Measurements from ENCODE around the gene SH3GL3.

The SH3GL3 gene

GRCh38 chr15:83446904-83447709, at the start of gene SH3GL3:
Gene SH3GL3 (plus strand): TSS chr15:83447341. CDS start chr15:83447534, 193 bp downstream.
- H3K27me3 Mint-ChIP-seq, result peaks cover 45% of the 10 kb centered on the region

GRCh38 chr15:83398626-83399025, 48.5 kb upstream of the SH3GL3 start:
- Mint-ChIP-seq H3K27me3 (peaks cover 28% of the 10 kb centered on the region), H3K9me3 (no peaks in the 10 kb centered on the region), H3K36me3 (ENCODE audit: low read depth) (no peaks in the 10 kb centered on the region), H3K4me3 (no peak overlapping the region), H3K4me1 (ENCODE audit: low read depth) (no peaks in the 10 kb centered on the region), H3K27ac (no peak overlapping the region)

More at GRCh38 chr15:83446904-83447709, at the start of gene SH3GL3:
- H3K4me1 Mint-ChIP-seq (ENCODE audit: low read depth), result peaks cover 12% of the 10 kb centered on the region
- H3K27ac Mint-ChIP-seq, result no peak within 1 kb of the TSS
- no peaks in the 10 kb centered on the region for H3K36me3 Mint-ChIP-seq (ENCODE audit: low read depth)
- no peaks in the 10 kb centered on the region for H3K9me3 Mint-ChIP-seq
- peak within 1 kb of the TSS; percentile 76 for H3K4me3 Mint-ChIP-seq

GRCh38 chr15:83404121-83404520, 43.0 kb upstream of the SH3GL3 start:
- H3K27ac Mint-ChIP-seq, result no peak overlapping the region
- H3K4me1 Mint-ChIP-seq (ENCODE audit: low read depth), result no peaks in the 10 kb centered on the region
- H3K9me3 Mint-ChIP-seq, result no peaks in the 10 kb centered on the region
- H3K4me3 Mint-ChIP-seq, result no peak overlapping the region
- no peaks in the 10 kb centered on the region for H3K36me3 Mint-ChIP-seq (ENCODE audit: low read depth)
- H3K27me3 Mint-ChIP-seq, result peaks cover 12% of the 10 kb centered on the region

GRCh38 chr15:83410532-83410931, 36.6 kb upstream of the SH3GL3 start:
- H3K36me3 Mint-ChIP-seq (ENCODE audit: low read depth), result no peaks in the 10 kb centered on the region
- H3K9me3 Mint-ChIP-seq, result no peaks in the 10 kb centered on the region
- H3K4me1 Mint-ChIP-seq (ENCODE audit: low read depth), result no peaks in the 10 kb centered on the region
- peaks cover 9% of the 10 kb centered on the region for H3K27me3 Mint-ChIP-seq
- H3K27ac Mint-ChIP-seq, result no peak overlapping the region
- no peak overlapping the region for H3K4me3 Mint-ChIP-seq

- Mint-ChIP-seq H3K36me3 (ENCODE audit: low read depth) (no peaks in the 10 kb centered on the region), H3K27ac (no peak overlapping the region), H3K4me3 (no peak overlapping the region), H3K4me1 (ENCODE audit: low read depth) (no peaks in the 10 kb centered on the region), H3K9me3 (no peaks in the 10 kb centered on the region), H3K27me3 (peaks cover 9% of the 10 kb centered on the region)
These were observed 34.0 kb upstream of the SH3GL3 start for GRCh38 chr15:83413054-83413719.

GRCh38 chr15:83422081-83422480, 25.1 kb upstream of the SH3GL3 start:
- Mint-ChIP-seq H3K27me3 (peaks cover 31% of the 10 kb centered on the region), H3K4me1 (ENCODE audit: low read depth) (no peaks in the 10 kb centered on the region), H3K4me3 (no peak overlapping the region), H3K9me3 (no peaks in the 10 kb centered on the region), H3K36me3 (ENCODE audit: low read depth) (no peaks in the 10 kb centered on the region), H3K27ac (no peak overlapping the region)

GRCh38 chr15:83422541-83422940, 24.6 kb upstream of the SH3GL3 start:
- Mint-ChIP-seq H3K36me3 (ENCODE audit: low read depth) (no peaks in the 10 kb centered on the region), H3K4me1 (ENCODE audit: low read depth) (no peaks in the 10 kb centered on the region), H3K27ac (no peak overlapping the region), H3K9me3 (no peaks in the 10 kb centered on the region), H3K27me3 (peaks cover 31% of the 10 kb centered on the region), H3K4me3 (no peak overlapping the region)

- Mint-ChIP-seq H3K36me3 (ENCODE audit: low read depth) (no peaks in the 10 kb centered on the region), H3K27me3 (peaks cover 36% of the 10 kb centered on the region), H3K9me3 (peaks cover 7% of the 10 kb centered on the region), H3K27ac (peak overlapping the region; percentile 18), H3K4me3 (no peak overlapping the region), H3K4me1 (ENCODE audit: low read depth) (no peaks in the 10 kb centered on the region)
These were observed 23.0 kb upstream of the SH3GL3 start for GRCh38 chr15:83424101-83424500.

GRCh38 chr15:83430441-83430840, 16.7 kb upstream of the SH3GL3 start:
- Mint-ChIP-seq H3K27ac (no peak overlapping the region), H3K27me3 (peaks cover 24% of the 10 kb centered on the region)

GRCh38 chr15:83431521-83431920, 15.6 kb upstream of the SH3GL3 start:
- Mint-ChIP-seq H3K4me3 (no peak overlapping the region), H3K9me3 (peaks cover 7% of the 10 kb centered on the region), H3K36me3 (ENCODE audit: low read depth) (no peaks in the 10 kb centered on the region), H3K27ac (no peak overlapping the region), H3K27me3 (peaks cover 23% of the 10 kb centered on the region), H3K4me1 (ENCODE audit: low read depth) (no peaks in the 10 kb centered on the region)

More at GRCh38 chr15:83430441-83430840, 16.7 kb upstream of the SH3GL3 start:
- H3K4me1 Mint-ChIP-seq (ENCODE audit: low read depth), result no peaks in the 10 kb centered on the region
- H3K36me3 Mint-ChIP-seq (ENCODE audit: low read depth), result no peaks in the 10 kb centered on the region
- no peak overlapping the region for H3K4me3 Mint-ChIP-seq
- H3K9me3 Mint-ChIP-seq, result peaks cover 7% of the 10 kb centered on the region

GRCh38 chr15:83435202-83435601, 11.9 kb upstream of the SH3GL3 start:
- Mint-ChIP-seq H3K27me3 (peaks cover 20% of the 10 kb centered on the region), H3K4me1 (ENCODE audit: low read depth) (no peaks in the 10 kb centered on the region), H3K27ac (no peak overlapping the region), H3K4me3 (no peak overlapping the region), H3K9me3 (no peaks in the 10 kb centered on the region), H3K36me3 (ENCODE audit: low read depth) (no peaks in the 10 kb centered on the region)

GRCh38 chr15:83435782-83436181, 11.4 kb upstream of the SH3GL3 start:
- Mint-ChIP-seq H3K4me1 (ENCODE audit: low read depth) (no peaks in the 10 kb centered on the region), H3K27ac (no peak overlapping the region), H3K9me3 (no peaks in the 10 kb centered on the region), H3K4me3 (no peak overlapping the region), H3K27me3 (peaks cover 20% of the 10 kb centered on the region), H3K36me3 (ENCODE audit: low read depth) (no peaks in the 10 kb centered on the region)

GRCh38 chr15:83436513-83437158, 10.5 kb upstream of the SH3GL3 start:
- no peak overlapping the region for H3K27ac Mint-ChIP-seq
- H3K36me3 Mint-ChIP-seq (ENCODE audit: low read depth), result no peaks in the 10 kb centered on the region
- no peaks in the 10 kb centered on the region for H3K4me1 Mint-ChIP-seq (ENCODE audit: low read depth)
- peaks cover 20% of the 10 kb centered on the region for H3K27me3 Mint-ChIP-seq
- H3K4me3 Mint-ChIP-seq, result no peak overlapping the region
- no peaks in the 10 kb centered on the region for H3K9me3 Mint-ChIP-seq

- H3K4me3 Mint-ChIP-seq, result no peak overlapping the region
- no peak overlapping the region for H3K27ac Mint-ChIP-seq
- peaks cover 31% of the 10 kb centered on the region for H3K27me3 Mint-ChIP-seq
- H3K36me3 Mint-ChIP-seq (ENCODE audit: low read depth), result no peaks in the 10 kb centered on the region
- H3K9me3 Mint-ChIP-seq, result no peaks in the 10 kb centered on the region
- peaks cover 9% of the 10 kb centered on the region for H3K4me1 Mint-ChIP-seq (ENCODE audit: low read depth)
These were observed 3.9 kb upstream of the SH3GL3 start for GRCh38 chr15:83443076-83443847.
